GM21619 (cell line): ENCODE results near the gene DPP3.
A peak's percentile ranks its signal among the peaks of the same experiment; 100 is the strongest.
"Not testable (repeated sequence)": the region's sequence is repeated elsewhere in the genome, so short reads cannot be mapped to it uniquely, and the experiment has no call there.

Experiments used
- ATAC-seq: cut with Tn5 transposase; IDR thresholded peaks from one replicate; pipeline ENCODE4 v1.9.1; 2021; ENCODE audit not compliant: unreplicated experiment

Gene DPP3

DNA sequence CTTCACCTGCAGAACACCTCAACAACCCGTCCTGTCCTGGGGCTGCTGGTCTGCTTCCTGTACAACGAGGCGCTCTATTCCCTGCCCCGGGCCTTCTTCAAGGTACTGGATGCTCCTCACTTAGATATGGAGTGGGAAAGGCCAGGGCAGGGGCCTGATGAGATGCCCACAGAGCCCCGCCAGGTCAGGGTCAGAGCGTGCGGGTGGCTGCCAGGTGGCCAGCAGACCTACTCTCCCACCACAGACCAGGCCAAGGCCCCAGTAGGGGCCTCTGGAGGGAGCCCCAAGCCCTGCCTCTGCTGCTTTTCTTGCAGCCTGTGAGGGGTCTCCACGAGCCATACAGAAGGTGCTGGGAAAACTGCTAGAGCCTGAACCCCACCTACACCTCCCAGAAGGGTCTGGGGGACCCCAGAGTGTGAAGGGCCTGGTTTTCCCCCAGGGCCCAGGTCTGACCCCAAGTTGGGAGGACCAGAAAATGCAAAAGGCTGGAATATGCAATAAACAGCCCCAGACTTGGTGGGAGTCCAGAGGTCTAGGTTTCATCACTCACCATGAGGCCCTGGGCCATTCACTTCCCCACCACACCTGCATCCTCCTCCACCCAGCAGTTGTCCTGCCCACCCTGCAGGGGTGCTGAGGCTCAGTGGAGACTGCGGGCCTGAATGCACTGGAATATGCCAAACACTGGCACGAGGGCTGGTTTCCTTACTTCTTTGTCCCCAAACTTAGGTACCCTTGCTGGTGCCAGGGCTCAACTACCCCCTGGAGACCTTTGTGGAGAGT, 50.9 kb downstream of the DPP3 start:
- no peak for ATAC-seq

GRCh38 chr11:66531841-66532240, 51.6 kb downstream of the DPP3 start:
- no peak for ATAC-seq

DNA sequence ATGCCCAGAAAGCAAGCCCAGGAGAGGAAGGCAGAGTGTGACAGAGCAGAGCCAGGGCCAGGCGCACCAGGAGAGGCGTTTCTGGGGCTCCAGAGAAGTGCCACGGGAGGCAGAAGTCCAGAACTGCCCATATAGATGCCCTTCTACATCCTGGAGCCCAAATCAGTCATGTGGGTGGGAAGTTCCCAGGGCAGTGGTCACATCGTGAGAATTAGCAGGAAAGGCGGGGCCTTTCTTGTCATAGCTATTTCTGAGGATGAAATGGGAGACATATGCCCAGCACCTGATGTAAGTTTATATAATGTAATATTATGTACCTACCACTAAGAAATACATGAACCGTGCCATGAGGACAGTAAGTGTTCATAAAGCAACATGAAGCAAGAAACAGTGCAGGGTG, 52.5 kb downstream of the DPP3 start:
- no peak for ATAC-seq

GRCh38 chr11:66539170-66539869, 59.1 kb downstream of the DPP3 start:
- ATAC-seq = no peak

DNA sequence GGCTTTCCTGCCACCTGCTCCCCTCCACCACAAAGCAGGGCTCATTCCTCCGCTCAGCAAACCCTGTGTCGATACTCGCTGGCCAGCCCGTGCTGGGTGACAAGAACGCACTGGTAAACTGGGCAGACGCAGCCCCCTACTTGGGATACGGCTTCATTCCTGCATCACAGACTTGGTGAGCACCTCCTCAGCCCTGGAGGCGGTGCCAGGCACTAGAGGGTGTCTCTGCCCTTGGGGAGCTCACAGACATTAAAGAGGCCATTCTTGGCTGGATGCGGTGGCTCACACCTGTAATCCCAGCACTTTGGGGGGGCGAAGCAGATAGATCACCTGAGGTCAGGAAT, 59.6 kb downstream of the DPP3 start:
- ATAC-seq = no peak

DNA sequence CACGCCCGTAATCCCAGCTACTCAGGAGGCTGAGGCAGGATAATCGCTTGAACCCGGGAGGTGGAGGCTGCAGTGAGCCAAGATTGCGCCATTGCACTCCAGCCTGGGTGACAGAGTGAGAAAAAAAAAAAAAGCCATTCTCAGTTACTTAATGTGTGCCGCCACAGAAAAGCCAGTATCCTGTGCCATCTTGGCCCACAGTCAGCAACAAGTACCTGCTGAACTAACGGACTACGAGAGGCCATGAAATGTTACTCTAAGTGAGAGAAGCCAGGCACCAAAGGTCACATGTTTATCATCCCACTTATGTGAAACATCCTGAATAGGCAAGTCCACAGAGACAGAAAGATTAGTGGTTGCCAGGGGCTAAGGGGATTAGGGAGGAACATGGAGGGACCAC, 60.4 kb downstream of the DPP3 start:
- ATAC-seq = not testable (repeated sequence)

DNA sequence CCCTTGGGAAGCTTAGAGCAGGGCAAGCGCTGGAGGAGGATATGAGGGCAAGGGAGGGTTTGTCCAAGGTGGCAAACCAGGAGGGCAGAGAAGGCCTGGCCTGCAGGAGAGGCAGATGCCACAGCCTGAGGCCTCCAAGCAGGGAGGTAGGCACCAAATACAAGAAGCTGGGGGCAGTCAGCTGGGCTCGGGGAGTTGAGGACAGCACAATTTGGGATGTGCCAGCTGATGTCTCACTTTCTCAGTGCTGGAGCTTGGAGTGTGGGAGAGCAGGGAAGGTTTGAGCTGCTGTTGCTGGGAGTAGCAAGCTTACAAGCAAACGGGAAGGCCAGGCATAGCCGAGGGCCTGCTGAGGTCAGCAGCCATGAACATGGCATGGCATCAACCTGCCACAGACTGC, 61.7 kb downstream of the DPP3 start:
- ATAC-seq = no peak

DNA sequence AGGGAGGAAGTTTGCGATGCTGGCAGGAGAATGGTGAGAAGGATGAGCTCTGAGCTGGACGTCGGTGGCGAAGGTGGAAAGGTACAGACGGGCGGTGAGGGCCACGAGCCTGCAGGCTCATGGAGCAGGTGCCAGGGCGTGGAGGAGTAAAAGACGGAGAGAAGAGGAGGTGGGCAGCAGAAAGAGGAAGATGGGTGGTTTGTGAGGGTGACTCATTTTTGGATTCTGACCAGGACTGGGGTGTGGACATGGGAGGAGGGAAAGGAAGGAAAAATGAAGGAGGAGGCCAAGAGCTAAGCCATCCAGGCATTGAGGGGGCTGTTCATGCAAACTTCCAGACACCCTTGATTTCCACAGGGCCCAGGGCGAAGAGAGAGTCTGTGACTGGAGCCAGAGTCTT, 62.1 kb downstream of the DPP3 start:
- no peak for ATAC-seq

DNA sequence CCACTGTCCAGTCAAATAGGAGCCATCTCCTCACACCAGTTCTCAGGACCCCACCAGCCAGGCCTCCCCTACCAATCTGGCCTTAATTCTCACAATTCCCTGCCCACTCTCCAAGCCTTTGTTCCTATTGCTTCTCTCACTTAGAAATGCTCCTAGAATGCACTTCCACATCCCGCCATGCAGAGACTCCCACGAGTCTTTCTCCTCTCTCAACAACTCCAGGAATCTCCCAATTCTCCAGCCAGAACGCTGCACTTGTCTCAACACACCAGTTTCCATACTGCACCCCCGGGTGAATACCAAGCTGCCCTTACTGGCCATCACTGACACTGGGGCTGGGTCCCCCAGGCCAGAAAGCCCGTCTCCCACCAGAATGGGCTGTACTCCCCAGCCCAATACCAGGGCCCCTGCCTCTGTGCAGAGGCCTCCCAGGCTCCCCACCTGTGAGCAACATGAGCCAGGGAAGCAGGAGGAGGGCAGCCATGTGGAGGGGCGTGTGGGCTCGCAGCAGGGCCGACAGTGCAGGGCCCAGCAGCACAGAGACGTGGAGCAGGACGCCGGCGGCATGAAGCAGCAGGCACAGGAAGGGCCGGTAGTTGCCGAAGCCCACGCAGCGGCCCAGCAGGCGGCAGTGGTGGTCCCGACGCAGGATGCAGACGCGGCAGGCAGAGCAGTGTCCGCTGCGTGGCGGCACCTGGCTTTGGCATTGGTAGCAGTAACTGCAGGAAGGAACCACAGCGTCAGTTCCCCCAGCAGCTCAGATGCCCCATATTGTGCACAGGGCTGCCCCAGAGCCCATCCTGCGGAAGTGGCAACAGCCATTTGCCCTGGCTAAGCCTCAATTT, 63.3 kb downstream of the DPP3 start:
- peak; percentile 32 for ATAC-seq

DNA sequence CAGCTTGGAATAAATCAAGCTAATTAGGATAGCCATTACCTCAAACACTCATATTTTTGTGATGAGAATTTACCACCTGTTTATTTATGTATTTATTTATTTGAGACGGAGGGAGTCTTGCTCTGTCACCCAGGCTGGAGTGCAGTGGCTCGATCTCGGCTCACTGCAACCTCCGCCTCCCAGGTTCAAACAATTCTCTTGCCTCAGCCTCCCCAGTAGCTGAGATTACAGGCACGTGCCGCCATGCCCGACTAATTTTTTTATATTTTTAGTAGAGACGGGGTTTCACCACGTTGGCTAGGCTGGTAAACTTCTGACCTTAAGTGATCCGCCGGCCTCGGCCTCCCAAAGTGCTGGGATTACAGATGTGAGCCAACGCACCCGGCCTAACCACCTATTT, 64.7 kb downstream of the DPP3 start:
- not testable (repeated sequence) for ATAC-seq

DNA sequence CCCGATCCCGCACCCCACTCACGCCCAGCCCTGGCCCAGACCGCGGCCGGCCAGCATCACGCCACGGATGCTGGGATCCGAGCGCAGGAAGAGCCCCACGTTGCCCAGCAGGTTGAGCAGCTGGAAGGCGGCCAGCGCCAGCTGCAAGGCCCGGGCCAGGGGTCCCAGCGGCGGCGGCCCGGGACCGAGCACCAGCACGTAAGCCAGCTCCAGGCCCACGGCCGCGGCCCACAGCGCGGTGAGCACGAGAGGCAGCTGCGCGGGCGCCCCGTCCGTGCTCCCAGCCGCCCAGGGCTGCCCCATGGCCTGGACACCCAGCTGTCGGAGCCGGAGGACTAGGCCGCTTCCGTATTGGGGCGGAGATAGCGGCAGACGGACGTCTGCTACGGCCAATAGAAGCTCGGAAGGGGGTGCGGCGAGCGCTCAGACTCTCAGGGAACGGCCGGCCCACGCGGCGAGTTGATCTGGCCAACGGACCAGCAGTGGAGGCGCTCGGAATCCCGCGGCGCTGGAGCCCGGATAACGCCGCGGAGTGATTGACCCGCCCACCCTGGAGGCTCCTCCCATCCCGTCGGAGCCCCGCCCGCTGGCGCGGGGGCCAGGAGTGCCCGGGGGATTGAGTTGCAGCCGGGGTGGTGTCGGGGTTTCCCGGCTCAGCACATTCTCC, 65.6 kb downstream of the DPP3 start, which contains the start of gene ZDHHC24:
Gene ZDHHC24 (minus strand): TSS at position 348 of the 667 bp plus-strand sequence. CDS start 45 bp downstream, at position 303.
- ATAC-seq = peak; percentile 80

DNA sequence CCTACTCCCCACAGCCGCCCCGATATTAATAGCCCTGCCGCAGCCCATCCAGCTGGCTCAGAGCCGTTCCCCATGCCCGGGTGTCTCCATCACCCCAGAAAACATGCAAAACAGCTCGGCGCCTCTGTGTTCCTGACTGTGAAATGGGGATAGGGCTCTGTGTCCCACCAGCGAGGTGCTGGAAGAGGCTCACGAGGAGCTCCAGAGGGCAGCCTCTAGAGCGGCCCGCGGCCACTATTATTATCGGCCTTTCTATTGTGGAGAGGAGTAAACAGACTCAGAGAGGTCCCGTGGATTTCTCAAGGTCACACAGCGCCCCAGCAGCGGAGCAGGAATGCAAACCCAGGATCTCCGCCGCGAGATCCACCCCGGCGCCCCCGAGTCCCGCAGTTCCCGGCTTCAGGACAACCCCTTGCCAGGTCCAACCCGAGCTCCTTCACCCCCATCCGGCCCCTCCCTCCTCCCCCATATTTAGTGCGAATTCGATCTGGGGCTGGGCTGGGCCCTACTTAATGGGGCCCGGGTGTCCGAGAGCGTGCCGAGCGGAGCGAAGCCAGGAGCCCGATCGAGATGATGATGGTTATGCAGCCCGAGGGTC, 66.2 kb downstream of the DPP3 start, which contains the start of gene ACTN3:
Gene ACTN3 (plus strand): TSS at position 536 of the 598 bp plus-strand sequence. CDS start 35 bp downstream, at position 571.
- no peak for ATAC-seq

DNA sequence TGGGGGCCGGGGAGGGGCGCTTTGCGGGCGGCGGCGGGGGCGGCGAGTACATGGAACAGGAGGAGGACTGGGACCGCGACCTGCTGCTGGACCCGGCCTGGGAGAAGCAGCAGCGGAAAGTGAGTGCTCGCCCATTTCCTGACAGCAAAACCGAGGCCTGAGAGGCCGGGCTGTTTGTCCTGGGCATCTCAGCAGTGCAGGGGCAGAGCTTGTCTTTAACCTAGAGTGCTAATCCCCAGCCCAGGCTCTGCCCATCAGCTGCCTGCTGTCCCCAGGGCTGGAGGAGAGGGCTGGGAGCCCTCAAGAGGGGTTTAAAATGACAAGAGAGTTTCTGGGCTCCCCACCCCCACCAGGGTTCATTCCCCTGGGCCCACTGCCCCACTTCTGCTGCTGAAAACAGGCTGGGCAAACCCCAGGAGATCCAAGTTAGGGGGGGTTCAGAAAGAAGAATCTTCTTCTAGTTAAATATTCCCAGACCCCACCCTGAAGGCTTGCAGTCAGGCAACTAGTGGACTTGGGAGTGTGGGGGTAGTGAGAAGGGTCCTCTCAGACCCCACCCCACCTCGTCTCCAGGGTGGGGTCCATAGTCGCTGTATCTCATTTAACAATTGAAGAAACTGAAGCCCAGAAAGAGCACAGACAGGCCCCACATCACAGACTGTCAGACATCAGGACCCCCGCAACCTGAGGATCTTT, 66.9 kb downstream of the DPP3 start:
- ATAC-seq = no peak

GRCh38 chr11:66547662-66548009, 67.4 kb downstream of the DPP3 start:
- ATAC-seq = no peak

GRCh38 chr11:66548041-66548440, 67.8 kb downstream of the DPP3 start:
- no peak for ATAC-seq

DNA sequence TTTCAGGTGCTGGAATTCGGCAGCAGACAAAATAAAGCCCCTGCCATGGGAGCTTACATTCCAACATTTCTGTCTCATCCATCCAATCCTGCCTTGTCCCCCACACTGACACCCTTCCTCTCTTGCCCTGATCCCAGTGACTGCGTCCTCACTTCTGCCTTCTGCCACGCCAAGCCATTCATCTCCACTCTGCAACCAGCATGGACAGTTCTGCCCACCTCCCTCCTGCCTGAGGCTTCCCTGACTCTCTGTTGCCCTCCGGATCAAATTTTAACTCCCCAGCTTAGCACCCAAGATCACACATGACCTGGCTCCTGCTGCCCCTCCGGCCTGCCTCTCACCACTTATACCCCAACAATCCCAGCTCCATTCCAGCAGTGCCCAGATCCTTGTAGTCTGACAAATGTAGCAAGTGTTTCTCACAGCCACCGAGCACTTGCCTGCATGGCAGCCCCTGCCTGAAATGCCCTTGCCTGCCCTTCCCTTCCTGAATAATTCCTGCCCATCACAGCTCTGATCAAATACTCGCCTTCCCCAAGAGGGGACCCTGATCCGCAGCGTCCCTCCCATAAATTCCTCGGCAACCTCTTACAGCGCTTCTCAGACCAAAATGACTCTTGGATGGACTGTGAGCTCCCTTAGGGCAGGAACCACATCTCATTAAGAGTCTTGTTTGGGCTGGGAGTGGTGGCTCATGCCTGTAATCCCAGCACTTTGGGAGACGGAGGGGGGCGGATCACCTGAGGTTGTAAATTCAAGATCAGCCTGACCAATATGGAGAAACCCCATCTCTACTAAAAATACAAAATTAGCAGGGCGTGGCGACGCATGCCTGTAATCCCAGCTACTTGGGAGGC, 68.8 kb downstream of the DPP3 start:
- ATAC-seq = no peak

DNA sequence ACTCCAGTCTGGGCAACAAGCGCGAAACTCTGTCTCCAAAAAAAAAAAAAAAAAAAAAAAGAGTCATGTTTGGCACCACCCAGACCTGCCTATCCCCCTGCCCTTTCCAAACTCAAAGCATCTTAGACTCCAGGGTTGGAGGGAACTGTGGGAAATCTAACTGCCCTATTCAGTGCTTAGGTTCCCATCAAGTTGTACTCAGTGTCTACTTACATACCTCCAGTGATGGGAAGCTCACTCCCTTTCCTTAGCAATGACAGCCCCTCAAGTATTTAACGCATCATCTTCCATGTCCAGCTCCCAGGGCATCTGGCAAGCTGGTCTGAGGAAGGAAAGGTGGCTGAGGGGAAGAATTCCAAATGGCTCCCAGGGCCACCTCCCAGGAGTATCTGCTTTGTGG, 69.5 kb downstream of the DPP3 start:
- ATAC-seq = no peak

DNA sequence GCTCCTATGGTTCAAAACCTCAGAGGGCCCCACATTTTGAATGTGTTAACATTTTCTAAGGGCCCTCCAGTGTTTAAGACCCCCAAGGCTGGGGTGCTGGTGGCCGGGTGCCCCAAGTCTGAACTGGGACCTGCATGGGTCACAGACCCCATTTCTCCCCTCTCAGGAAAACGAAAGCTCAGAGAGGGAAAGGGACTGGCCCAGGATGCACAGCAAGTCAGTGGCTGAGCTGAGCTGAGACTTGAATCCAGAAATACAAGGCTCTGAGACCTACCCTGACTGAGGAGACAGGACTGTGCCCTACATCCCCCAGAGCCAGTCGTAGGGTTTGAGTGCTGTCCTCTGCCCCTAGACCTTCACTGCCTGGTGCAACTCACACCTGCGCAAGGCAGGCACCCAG, 70.7 kb downstream of the DPP3 start:
- no peak for ATAC-seq

DNA sequence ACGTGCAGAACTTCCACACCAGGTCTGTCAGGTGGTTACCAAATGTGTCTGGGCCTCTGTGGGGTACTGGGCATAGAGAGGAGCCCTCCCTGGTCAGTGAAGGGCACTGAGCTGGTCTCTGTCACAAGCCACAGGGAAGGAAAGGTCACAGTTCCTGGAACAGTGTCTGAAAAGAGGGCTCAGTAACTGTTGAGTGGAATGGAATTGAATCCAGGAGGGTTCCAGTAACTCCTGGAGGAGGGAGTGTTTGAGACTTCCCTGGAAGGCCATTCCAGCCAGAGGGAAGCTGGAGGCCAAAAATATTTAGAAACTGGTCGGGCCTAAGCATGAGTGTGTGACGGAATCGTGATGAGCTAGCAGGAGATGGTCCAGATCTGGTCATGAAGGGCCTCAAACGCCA, 74.4 kb downstream of the DPP3 start:
- ATAC-seq = no peak
